Sigmoid colon (tissue), 4 donors: ENCODE results near the gene FLVCR2.

Experiments used
- CTCF ChIP-seq, 4 experiments: fragments of 450-650 bp in 3 of 4; fragments of 200-600 bp in 1 of 4; IDR thresholded peaks; one replicate each; pipeline ENCODE4 v1.5.1; 2016 to 2019; ENCODE audit warnings: antibody characterized with exemption in 4 of 4, mild to moderate bottlenecking in 3 of 4, moderate library complexity in 2 of 4
- EP300 ChIP-seq, 4 donors: sonication (generic); formaldehyde crosslinking; IDR thresholded peaks; one replicate each; pipeline ENCODE4 v1.6.1; 2017; ENCODE audit warnings: antibody characterized with exemption in 4 of 4
- POLR2AphosphoS5 ChIP-seq, 4 donors: sonication (generic); formaldehyde crosslinking; IDR thresholded peaks; one replicate each; pipeline ENCODE4 v1.6.1; 2017; ENCODE audit warnings: antibody characterized with exemption in 4 of 4

- TF ChIP-seq CTCF (IDR thresholded peaks at IDR 0.05): no peak
- no peak for TF ChIP-seq POLR2AphosphoS5 (IDR thresholded peaks at IDR 0.05)
- TF ChIP-seq EP300 (IDR thresholded peaks at IDR 0.05): no peak
These were observed 13.7 kb downstream of the FLVCR2 start for GRCh38 chr14:75591987-75592575.
